Measurements from ENCODE around the gene PPP1CA. TPM values are rescaled to one million over a fixed set of nuclear protein-coding genes. Genes with fewer than 3 reads are reported as not detected.

Gene PPP1CA
- total RNA-seq, 1 donor from 2014 or later, result 218 TPM

DNA sequence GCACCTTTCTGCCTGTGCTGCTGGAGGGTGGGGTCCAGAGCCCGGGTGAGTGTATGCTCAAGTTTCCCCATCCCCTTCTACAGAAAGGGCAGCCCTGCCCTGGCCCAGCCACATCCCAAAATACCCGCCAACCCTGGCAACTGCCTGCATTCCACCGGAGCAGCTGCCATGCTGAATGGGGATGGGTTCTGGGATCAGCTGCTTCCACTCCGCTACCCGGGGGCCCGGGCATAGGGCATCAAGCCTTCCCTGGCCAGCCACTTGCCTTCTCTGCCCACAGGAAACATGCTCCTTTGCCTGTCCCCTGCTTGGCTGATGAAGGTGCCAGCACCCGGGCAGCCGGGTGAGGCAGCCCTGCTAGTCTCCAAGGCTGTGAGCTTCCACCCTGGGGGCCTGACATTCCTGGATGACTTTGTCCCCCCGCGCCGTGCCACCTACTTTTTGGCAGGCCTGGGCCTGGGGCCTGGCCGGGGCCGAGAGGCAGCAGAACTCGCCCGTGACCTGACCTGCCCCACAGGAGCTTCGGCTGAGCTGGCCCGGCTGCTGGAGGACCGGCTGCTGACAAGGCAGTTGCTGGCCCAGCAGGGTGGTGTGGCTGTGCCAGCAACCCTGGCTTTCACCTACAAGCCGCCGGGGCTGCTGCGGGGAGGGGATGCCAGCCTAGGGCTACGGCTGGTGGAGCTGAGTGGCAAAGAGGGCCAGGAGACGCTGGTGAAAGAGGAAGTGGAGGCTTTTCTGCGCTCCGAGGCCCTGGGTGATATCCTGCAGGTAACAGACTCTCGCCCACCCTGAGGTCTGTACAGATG, 17.0 kb upstream of the PPP1CA start:
- no peak for DNase-seq (ENCODE audit: extremely low read depth, low read depth, low spot score)

DNA sequence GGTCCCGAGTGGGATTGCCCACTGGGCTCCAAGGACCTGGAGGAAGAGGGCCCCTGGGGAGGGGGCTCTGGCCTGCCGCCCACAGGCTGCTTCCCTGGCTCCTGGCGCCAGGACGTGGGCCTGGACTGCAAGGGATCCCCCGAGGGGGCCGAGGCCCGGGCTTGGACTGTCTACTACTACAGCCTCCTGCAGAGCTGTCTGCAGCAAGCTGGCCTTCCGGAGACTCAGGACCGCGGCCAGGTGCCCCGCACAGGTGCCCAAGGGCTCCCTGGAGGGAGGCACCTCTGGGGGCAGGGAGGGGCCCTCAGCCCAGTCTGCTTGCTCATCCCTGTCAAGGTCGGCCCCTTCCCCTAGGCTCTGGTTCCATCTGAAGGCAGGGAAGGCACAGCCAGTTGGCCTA, 15.8 kb upstream of the PPP1CA start:
- DNase-seq (ENCODE audit: extremely low read depth, low read depth, low spot score), result no peak

DNA sequence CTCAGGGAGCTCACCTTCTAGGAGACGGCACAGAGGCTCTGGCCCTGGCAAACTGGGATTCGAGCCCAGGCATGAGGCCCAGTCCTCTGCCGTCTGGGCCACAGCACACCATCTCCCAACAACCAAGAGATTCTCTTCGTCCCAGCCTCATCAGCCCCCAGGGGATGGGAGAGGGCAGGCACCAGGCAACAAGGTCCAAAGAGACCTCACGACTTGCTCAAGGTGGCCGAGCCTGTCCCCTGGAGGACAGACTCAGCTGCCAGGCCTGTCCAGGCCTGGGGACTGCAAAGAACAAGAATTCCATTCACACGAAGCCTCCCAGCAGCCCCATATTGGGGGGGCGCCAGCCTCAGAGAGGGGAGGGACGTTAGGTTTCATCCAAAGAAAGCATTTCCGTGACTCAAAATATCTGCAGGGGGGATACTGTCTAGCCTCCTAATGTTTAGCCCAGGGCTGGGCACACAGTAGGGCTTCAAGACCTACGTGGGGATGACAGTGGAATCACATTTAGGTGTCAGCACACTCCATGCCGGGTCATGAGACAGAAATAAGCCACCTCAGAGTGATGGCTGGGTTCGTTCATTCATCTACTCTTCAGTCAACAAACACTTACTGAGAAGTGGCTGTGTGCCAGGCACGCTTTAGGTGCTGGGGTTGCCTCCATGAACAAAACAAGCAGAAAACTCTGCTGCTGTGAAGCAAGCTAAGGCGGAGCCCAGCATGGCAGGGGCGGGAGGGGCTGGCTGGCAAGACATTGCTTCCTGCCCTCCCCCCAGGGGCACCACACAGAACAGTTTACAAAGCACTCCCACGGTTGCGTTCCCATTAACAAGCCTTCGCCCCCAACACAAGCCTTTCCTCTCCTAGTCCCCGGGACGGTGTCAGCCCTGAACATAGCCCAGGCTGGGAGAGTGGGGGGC, 15.0 kb upstream of the PPP1CA start:
- no peak for DNase-seq (ENCODE audit: extremely low read depth, low read depth, low spot score)

DNA sequence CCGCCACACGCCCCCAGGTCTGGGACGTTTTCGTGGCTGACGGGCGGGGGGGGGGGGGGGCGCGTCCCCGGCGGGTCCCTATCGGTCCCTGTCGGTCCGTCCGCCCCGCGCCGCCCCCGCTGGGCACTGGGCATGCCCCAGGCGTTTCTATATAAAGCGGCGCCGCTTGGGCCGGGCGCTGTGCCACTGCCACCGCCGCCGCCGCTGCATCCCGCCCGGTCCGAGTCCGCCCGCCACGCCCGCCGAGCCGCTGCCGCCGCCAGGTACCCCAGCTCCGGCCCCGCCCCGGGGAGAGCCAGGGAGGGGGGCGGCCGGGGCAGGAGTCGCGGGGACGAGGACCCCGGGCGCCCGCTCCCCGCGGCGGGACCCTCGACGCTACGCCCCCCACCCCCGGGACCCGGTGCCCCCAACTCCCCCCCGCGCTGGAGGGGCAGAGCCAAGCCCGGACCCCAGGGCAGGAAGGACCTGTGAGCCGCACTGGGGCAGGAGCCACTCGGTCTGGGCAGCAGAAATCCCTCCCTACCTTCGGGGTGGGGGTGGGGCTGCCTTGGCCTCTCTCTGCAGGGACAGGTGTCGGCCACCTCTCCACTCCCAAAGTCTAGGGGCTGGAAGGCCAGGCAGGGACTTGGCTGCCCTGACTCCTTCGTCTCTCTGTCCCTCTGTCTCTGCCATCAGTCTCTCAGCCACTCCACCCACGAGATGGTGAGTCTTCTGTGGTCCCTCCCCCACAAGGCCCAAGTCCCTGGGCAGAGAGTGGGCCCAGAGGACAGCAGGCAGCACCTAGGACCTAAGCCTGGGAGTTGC, 14.0 kb upstream of the PPP1CA start, which contains the start of gene CARNS1:
TSS of gene CARNS1 (plus strand) at position 178 of the 804 bp plus-strand sequence. CDS start at position 700, 522 bp downstream.
- DNase-seq (ENCODE audit: extremely low read depth, low read depth, low spot score), result no peak

DNA sequence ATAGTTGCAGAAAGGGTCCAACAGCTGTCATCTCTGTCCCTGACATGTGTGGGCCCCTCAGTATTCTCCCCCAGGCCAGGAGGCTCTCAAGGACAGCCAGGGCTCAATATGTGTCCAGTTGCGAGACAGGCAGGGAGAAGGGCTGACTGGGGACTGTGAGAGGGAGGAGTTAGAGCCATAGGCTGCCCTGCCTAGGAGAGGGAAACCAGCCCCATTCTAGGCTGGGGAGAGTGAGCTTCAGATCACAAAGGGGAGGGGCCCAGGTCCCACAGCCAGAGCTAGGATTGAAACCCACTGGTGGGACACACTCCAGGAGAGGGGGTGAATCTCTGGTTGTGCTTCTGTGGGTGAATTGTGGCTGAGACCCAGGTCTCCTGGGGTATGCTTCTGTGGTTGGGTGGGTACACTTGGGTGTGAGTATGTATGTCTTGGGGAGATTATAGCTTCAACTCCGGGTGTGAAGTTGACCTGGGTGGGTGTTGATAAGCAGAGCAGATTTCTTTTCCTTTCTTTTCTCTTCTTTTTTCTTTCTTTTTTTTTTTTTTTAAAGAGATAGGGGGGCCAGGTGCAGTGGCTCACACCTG, 11.7 kb upstream of the PPP1CA start:
- no peak for DNase-seq (ENCODE audit: extremely low read depth, low read depth, low spot score)

DNA sequence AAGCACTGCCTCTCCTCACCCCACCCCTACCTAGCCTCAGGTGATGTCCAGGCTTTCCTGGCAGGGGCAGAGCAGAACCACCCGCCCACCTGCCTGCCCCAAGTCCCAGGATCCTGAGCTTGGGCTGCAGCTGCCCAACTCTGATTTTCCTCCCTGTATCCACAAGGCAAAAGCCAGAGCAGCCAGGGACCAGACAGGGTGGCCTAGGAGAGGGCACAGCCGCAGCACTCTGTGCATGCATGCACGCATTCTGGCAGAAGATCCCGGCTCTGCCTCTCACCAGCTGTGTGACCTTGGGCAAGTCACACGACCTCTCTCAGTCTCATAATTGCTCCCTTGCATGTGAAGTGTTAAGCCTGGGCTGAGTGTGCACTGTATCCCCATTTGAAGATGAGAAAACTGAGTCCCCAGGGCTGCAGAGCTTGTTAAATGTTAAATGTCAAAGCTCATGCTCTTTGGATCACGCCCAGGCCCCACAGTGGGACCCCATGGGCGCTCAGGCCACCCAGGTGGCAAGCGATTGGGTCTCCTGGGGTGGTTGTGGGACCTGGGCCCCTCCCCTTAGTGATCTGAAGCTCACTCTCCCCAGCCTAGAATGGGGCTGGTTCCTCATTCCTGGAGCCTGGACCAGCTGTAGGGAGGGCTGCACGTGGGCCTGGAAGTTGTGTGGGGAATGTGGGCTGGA, 11.0 kb upstream of the PPP1CA start:
- no peak for DNase-seq (ENCODE audit: extremely low read depth, low read depth, low spot score)

DNA sequence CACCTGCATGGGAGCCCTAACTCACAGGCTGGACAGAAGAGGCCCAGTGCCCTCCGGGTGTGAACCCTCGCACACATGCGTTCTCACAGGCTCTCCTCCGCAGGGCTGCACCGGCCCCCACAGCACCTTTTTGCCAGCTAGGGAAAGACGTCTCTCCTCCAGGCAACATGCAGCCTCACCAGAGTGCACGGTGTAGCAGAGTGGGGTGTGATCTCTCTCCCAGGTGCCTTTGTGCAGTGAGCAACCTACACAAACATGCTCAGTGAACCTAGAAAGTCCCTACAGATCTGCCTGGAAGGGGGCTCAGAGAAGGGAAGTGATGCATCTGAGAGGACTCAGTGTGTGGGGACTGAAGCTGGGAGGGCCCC, 10.1 kb upstream of the PPP1CA start:
- no peak for DNase-seq (ENCODE audit: extremely low read depth, low read depth, low spot score)

DNA sequence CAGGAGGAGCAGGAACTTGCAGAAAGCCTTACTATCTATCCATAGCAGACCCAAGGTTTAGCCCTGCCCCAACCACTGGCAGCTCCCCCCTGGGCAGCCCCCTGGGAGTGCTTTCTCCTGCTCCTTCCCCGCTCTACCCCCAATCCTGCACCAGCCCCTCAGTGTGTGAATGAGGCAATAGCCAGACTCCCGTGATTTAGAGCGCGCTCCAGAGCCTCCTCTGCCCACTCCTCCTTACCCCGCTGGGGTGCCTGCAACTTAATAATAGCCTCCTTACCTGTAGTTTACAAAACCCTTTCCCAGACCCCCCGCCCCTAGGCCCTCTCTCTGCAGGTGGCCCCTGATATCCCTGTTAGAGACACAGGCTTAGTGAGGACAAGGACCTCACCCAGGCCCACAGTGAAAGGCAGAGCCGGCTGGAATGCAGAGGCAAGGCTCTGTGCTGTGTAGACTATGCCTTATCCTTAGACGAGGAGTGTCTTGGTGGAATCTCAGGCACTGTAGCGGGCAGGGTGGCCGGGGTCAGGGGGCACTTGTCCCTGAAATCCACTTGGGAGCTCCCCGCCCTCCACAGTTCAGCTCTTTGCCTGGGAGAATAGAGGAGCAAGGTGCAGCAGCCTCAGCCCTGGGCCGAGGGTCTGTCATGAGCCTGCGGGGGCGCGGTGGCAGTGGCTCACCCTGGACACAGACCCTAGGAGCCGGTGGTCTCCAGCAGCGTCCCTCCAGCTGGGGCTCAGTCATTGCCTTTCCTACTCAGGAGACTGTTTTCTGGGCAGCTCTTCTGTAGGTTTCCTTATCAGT, 9.5 kb upstream of the PPP1CA start:
- no peak for DNase-seq (ENCODE audit: extremely low read depth, low read depth, low spot score)

DNA sequence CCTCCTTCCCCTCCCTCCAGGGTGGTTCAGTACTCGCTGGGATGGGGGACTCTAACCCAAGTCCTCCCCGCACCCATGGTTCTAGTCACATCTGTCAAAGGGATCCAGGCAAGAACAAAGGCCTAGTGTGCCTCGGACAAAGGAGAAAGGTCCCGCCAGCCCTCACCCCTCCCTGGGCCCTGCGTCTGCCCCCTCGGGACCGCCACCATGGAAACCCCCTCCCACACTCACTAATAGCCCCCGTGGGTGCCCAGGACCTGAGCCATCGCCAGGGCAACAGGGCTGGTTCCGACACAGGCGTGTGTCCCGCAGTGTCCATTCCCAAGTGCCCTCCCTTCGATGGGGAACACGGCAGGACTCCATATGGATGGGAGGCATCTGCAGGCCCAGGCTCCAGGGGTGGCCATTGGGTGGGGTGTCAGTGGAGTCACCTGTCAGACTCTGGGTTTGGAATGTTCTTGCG, 8.7 kb upstream of the PPP1CA start:
- DNase-seq (ENCODE audit: extremely low read depth, low read depth, low spot score), result no peak

DNA sequence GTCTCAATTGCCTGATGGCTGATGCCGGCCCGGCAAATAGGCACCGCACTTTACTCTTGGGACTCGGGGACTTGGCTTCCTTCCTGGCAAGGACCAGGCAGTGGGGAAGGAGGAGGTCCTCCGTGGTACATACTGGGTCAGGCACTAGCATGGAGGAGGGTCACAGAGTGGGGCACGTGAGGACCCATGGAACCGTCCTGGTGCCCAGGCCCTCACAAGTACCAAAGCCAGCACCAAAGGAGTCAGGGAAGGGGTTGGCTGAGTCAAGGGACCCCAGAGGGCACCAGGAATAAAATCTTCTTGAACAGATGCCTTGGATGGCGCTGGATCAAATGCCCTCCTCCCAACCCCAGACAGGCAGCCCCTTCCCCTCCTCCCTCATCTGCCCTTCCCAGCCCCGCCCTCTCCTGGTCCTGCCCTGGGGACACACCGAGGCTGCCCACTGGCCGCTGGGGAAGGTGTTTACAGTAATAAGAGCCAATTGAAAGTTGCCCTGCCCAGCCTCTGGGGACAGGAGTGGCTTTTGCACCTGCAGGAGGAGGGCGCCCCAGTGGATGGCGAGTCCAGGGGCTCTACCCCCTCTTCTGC, 8.2 kb upstream of the PPP1CA start:
- no peak for DNase-seq (ENCODE audit: extremely low read depth, low read depth, low spot score)

DNA sequence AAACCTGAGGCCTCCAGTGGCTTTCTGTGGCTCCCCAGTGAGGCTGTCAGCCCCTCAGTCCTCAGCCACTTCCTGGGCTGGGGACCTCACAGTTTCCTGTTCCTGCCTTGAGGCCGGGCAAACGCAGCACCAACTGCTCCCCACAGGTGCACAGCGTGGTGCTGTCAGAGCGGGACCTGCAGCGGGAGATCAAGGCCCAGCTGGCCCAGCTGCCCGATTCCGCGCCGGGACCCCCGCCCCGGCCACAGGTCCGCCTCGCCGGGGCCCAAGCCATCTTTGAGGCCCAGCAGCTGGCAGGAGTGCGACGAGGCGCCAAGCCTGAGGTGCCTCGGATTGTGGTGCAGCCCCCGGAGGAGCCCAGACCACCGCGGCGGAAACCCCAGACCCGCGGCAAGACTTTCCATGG, 7.6 kb upstream of the PPP1CA start:
- DNase-seq (ENCODE audit: extremely low read depth, low read depth, low spot score), result no peak

DNA sequence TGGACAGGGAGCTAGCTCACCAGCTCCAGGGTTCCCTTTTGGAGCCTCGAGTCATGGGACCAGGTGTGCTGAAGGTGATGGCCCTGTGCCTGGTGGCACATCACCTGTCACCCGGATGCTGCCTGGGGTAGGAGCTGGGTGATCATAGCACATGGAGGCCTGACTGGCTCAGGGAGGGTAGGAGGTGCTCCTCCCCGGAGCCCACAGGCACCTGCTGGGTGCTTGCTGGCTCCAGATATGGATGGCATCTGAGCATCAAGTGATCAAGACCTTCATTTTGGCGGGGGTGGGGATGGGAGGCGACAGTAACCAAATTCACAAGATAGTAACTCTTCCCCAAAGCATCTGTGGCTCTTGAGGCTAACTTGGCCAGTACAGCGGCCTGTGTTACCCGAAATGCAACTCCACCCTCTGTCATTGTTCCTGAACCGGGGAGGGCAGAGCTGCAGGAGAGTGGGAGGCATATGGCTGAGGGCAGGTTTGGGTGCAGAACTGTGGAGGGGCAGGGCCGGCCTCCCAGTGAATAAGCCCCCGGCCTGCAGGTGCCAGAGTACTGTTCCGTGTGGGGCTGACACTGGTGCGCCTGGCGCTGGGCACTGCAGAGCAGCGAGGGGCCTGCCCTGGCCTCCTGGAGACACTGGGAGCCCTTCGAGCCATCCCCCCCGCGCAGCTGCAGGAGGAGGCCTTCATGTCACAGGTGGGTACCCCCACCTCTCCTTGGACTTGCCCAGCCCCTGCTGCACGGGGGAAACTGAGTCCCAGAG, 7.0 kb upstream of the PPP1CA start:
- no peak for DNase-seq (ENCODE audit: extremely low read depth, low read depth, low spot score)

DNA sequence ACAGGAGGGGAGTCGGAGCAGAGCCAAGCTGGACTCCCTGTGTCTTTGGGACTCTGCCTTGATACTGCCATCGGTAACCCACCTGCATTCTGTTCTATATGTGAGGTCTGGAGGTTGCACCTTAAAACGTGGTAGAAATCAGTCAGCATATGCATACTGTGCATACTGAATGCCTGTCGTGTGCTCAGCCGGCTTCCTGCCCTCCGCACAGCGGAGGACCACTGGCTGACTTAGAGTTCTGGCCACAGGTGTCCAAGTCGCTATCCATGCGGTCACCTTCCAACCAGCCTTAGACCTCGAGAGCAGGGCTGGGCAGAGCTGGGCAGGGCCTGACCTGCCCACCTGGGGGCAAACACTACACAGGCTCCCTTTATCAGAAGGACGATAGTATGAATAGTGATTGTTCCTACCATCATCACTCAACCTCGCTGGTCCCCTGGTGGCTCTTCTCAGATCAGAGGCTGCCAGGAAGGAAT, 6.1 kb upstream of the PPP1CA start:
- no peak for DNase-seq (ENCODE audit: extremely low read depth, low read depth, low spot score)

DNA sequence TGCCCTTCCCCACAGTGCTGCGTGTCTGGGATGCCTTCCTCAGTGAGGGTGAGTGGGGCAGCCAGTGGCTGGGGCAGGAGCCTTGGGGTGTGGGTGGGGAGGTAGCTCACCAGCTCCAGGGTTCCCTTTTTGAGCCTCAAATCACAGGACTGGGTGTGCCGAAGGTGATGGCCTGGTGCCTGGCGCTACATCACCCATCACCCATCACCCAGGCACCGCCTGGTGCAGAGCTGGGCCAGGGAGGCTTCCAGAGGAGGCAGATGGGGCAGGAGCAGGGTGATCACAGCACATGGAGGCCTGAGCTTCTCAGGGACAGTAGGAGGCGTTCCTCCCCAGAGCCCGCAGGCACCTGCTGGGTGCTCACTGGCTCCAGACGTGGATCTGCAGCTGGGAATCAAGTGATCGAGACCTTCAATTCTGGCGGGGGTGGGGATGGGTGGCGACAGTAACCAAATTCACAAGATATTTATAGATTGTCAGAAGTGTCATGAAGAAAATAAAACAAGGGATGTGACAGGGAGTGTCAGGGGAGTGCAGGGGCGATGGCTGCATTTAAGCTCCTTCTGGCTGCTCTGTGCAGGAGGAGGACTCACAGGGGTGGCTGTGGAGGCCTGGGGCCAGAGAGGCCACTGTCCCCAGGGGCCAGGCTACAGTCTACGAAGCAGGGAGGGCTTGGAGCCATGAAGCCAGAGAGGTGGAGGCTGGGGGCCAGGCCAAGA, 5.5 kb upstream of the PPP1CA start:
- DNase-seq (ENCODE audit: extremely low read depth, low read depth, low spot score), result no peak

DNA sequence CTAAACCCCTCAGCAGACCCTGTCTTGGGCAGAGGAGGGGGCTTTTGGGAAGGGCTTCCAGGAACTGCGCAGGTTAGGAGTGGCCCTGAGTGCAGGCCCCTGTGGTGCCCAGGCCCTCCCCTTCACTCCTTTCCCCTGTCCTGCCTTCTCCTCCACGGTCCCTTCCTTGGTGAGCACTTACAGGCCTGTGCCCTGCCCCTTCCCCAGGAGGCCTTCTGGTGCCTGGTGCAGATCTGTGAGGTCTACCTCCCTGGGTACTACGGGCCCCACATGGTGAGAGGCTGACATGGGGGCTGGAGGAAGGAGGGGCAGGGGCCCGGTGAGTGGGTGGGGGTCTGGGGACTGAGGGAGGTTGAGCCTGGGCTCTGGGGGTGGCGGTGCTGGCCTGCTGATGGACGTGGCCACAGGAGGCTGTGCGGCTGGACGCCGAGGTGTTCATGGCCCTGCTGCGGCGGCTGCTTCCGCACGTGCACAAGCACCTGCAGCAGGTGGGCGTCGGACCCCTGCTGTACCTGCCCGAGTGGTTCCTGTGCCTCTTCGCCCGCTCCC, 4.8 kb upstream of the PPP1CA start:
- DNase-seq (ENCODE audit: extremely low read depth, low read depth, low spot score), result no peak

DNA sequence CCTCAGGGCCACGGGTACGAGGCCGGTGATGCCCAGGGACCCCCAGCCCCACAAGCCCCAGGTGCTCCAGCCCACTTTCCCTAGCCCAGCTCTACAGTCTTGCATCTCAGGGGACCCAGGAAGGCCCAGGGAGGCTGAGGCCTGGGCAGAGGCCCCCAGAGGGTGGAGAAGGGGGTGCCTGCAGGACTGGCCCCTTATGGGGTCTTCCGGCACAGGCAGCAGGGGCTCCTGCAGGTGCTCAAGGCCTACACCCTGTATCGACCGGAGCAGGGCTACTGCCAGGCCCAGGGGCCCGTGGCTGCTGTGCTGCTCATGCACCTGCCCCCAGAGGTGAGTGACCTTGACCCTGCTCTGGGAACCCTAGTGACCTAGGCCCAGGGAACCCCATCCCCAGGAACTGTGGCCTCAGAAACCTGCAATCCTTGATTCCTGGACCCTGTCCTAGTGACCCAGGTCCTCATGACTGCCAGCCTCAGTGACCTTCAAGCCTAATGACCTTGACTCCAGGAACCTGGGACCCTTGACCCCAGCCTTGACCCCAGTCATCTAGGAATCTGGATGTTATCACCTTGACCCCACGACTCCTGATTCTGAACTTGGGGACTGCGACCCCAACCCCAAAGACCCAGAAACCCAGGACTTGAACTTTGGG, 4.2 kb upstream of the PPP1CA start:
- DNase-seq (ENCODE audit: extremely low read depth, low read depth, low spot score), result no peak

DNA sequence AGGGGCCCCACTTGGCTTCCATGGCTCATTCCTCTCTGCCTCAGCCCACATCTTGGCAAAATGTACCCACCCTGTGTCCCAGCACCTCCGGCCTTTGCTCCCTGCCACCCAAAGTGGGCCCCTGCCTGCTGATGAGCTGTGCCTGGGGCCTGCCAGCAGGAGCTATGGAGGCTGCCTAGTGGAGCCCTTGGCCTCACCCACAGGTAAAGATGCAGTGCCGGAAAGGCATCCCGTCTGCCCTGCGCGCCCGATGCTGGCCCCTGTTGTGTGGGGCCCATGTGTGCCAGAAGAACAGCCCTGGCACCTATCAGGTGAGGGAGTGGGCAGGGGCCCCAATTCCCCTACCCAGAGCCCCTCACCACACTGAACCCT, 3.5 kb upstream of the PPP1CA start:
- no peak for DNase-seq (ENCODE audit: extremely low read depth, low read depth, low spot score)

All from glomerular endothelial cell (primary cell).